ENCODE data around the gene IRX5.

The IRX5 gene

GRCh38 chr16:54930005-54930868 lies at the start of gene IRX5:
TSS of gene IRX5 (plus strand) at chr16:54930865. CDS start at chr16:54931199, 334 bp downstream.
- peak; percentile 52 to 59 for DNase-seq

GRCh38 chr16:54882556-54882955 lies 48.1 kb upstream of the IRX5 start:
- no peak for DNase-seq

- DNase-seq: no peak
Observed at GRCh38 chr16:54883358-54883757, 47.3 kb upstream of the IRX5 start.

- no peak for DNase-seq
Observed at GRCh38 chr16:54886078-54886477, 44.6 kb upstream of the IRX5 start.

GRCh38 chr16:54890381-54890780 lies 40.3 kb upstream of the IRX5 start:
- DNase-seq: no peak

GRCh38 chr16:54891346-54891745 lies 39.3 kb upstream of the IRX5 start:
- no peak for DNase-seq

- no peak for DNase-seq
Observed at GRCh38 chr16:54892981-54893380, 37.7 kb upstream of the IRX5 start.

- no peak for DNase-seq
Observed at GRCh38 chr16:54897930-54898329, 32.7 kb upstream of the IRX5 start.

GRCh38 chr16:54901606-54902005 lies 29.1 kb upstream of the IRX5 start:
- no peak for DNase-seq

GRCh38 chr16:54903047-54903446 lies 27.6 kb upstream of the IRX5 start:
- no peak for DNase-seq

GRCh38 chr16:54911079-54911478 lies 19.6 kb upstream of the IRX5 start:
- DNase-seq: no peak

GRCh38 chr16:54912720-54913119 lies 17.9 kb upstream of the IRX5 start:
- no peak for DNase-seq

GRCh38 chr16:54921206-54921824 lies 9.3 kb upstream of the IRX5 start:
- DNase-seq: no peak

GRCh38 chr16:54923055-54923473 lies 7.6 kb upstream of the IRX5 start:
- no peak for DNase-seq

GRCh38 chr16:54923988-54924387 lies 6.7 kb upstream of the IRX5 start:
- no peak for DNase-seq

- DNase-seq: no peak
Observed at GRCh38 chr16:54926166-54926838, 4.4 kb upstream of the IRX5 start.

GRCh38 chr16:54927125-54928015 lies 3.3 kb upstream of the IRX5 start:
- DNase-seq: no peak

GRCh38 chr16:54928016-54928356 lies 2.7 kb upstream of the IRX5 start:
- no peak for DNase-seq

GRCh38 chr16:54928411-54929089 lies 2.1 kb upstream of the IRX5 start:
- DNase-seq: peak in 1 of 2 experiments; percentile 29

GRCh38 chr16:54929090-54930004 lies 1.3 kb upstream of the IRX5 start:
- DNase-seq: peak; percentile 95 to 96

GRCh38 chr16:54930869-54931119 lies 129 bp downstream of the IRX5 start:
- no peak for DNase-seq
